ENCODE data around the gene SOX13. TPM values are rescaled to one million over a fixed set of nuclear protein-coding genes. Genes with fewer than 3 reads are reported as not detected.

Gene SOX13
- total and polyA plus RNA-seq, 9 donors: 12.0 to 43.0 (median 21.8) TPM

DNA sequence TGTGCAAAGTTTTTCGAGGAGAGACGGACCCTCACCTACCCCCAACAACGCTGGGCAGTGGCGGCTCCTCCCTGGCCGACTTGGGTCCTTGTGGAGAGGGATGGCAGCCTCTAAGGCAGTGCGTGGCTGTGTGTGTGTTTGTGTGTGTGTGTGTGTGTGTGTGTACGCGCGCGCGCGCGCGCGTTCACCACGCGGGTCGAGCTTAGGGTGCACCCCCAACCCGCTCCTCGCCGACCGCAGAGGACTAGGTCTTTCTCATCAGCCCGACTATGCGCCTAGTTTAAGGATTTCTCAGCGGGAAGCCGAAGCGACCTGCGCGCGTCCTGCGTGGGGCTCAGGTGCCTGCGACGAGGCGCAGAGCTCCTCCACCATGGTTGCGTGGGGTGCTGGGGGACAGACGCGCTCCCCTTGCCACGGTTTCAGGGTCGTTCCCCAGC, 940 bp downstream of the SOX13 start:
- Histone ChIP-seq H3K36me3 (no peaks in the 10 kb centered on the region), H3K4me1 (ENCODE audit: insufficient read depth) (peaks cover 9% of the 10 kb centered on the region), H3K9me3 (no peaks in the 10 kb centered on the region), H3K4me3 (peak overlapping the region; percentile 70), H3K27me3 (no peaks in the 10 kb centered on the region), H3K27ac (peak overlapping the region; percentile 87 to 89)
- 0 to 1% (median 0%) methylated on average over 37 to 39 of the region's 39 CpGs for WGBS, 3 donors
- peak; percentile 43 to 66 (median 48) for DNase-seq
- TF ChIP-seq EP300 (IDR thresholded peaks at IDR 0.05) (no peak), CTCF (IDR thresholded peaks at IDR 0.05) (no peak), POLR2A (IDR thresholded peaks at IDR 0.05) (no peak)
- intact Hi-C loops (cut with DNase I): loop anchor here in 2 of 4 donors (2.0 to 10.0 kb wide), 2 partner anchors 51 to 55 kb away; no protein-coding TSS in a partner anchor

GRCh38 chr1:204074274-204075138, 1.6 kb downstream of the SOX13 start:
- intact Hi-C loops (cut with DNase I): loop anchor here in 3 of 4 donors (2.0 to 10.0 kb wide), 3 partner anchors 50 to 54 kb away; no protein-coding TSS in a partner anchor
- Histone ChIP-seq H3K36me3 (no peaks in the 10 kb centered on the region), H3K4me3 (peak overlapping the region; percentile 70), H3K9me3 (no peaks in the 10 kb centered on the region), H3K27ac (peak overlapping the region; percentile 87 to 89), H3K27me3 (no peaks in the 10 kb centered on the region), H3K4me1 (ENCODE audit: insufficient read depth) (peaks cover 10% of the 10 kb centered on the region)
- 0 to 1% (median 0%) methylated on average over 51 to 65 of the region's 65 CpGs for WGBS, 3 donors
- TF ChIP-seq CTCF (IDR thresholded peaks at IDR 0.05) (no peak), EP300 (IDR thresholded peaks at IDR 0.05) (peak; percentile 14), POLR2A (IDR thresholded peaks at IDR 0.05) (peak; percentile 14)
- peak; percentile 84 to 92 (median 87) for DNase-seq

GRCh38 chr1:204075139-204075521, 2.2 kb downstream of the SOX13 start:
- 2 to 5% (median 2%) methylated on average over 26 to 31 of the region's 31 CpGs for WGBS, 3 donors
- Histone ChIP-seq H3K36me3 (no peaks in the 10 kb centered on the region), H3K4me1 (ENCODE audit: insufficient read depth) (peaks cover 12% of the 10 kb centered on the region), H3K9me3 (no peaks in the 10 kb centered on the region), H3K27me3 (no peaks in the 10 kb centered on the region), H3K4me3 (peak overlapping the region; percentile 70), H3K27ac (peak overlapping the region; percentile 87 to 89)
- TF ChIP-seq CTCF (IDR thresholded peaks at IDR 0.05) (no peak), POLR2A (IDR thresholded peaks at IDR 0.05) (no peak), EP300 (IDR thresholded peaks at IDR 0.05) (no peak)
- DNase-seq: peak in 4 of 5 donors; percentile 35 to 74 (median 53)
- intact Hi-C loops (cut with DNase I): loop anchor here in 3 of 4 donors (2.0 to 10.0 kb wide), 3 partner anchors 50 to 54 kb away; no protein-coding TSS in a partner anchor

GRCh38 chr1:204075890-204076846, 3.3 kb downstream of the SOX13 start:
- H3K27me3 ChIP-seq: no peaks in the 10 kb centered on the region
- WGBS, 3 donors: 84 to 89% (median 87%) methylated on average over 4 of the region's 4 CpGs
- no peaks in the 10 kb centered on the region for H3K36me3 ChIP-seq
- TF ChIP-seq CTCF (IDR thresholded peaks at IDR 0.05) (no peak), POLR2A (IDR thresholded peaks at IDR 0.05) (no peak), EP300 (IDR thresholded peaks at IDR 0.05) (no peak)
- no peak overlapping the region for H3K27ac ChIP-seq
- peak overlapping the region; percentile 70 for H3K4me3 ChIP-seq
- H3K4me1 ChIP-seq (ENCODE audit: insufficient read depth): peaks cover 18% of the 10 kb centered on the region
- intact Hi-C loops (cut with DNase I): loop anchor here in 3 of 4 donors (2.0 to 10.0 kb wide), 3 partner anchors 49 to 53 kb away; no protein-coding TSS in a partner anchor
- DNase-seq: no peak
- H3K9me3 ChIP-seq: no peaks in the 10 kb centered on the region
